Left lung (tissue), 10 donors: ENCODE measurements around the gene SFXN5. TPM values are rescaled to one million over a fixed set of nuclear protein-coding genes. Genes with fewer than 3 reads are reported as not detected.

Experiments
- ATAC-seq: fragments of 200-7000 bp; cut with Tn5 transposase; one replicate; pipeline ENCODE4 v1.9.1; 2020; ENCODE audit warnings: moderate library complexity
- DNase-seq, 4 donors: peaks; one replicate each; pipeline ENCODE4 v3.0.0-alpha.2; 2013 to 2020
- H3K27ac ChIP-seq, 2 donors: fragments of 200-600 bp; sonication (generic) in 1 of 2; one replicate each; pipeline versions ENCODE4 v1.5.0 to v1.8.0; 2020 to 2021
- H3K27me3 ChIP-seq, 2 donors: fragments of 200-600 bp; sonication (generic) in 1 of 2; one replicate each; pipeline versions ENCODE4 v1.5.0 to v1.8.0; 2020 to 2021
- H3K36me3 ChIP-seq, 2 donors: fragments of 200-600 bp; sonication (generic) in 1 of 2; one replicate each; pipeline versions ENCODE4 v1.5.0 to v1.8.0; 2020 to 2021
- H3K4me1 ChIP-seq, 2 donors: fragments of 200-600 bp; one replicate each; pipeline ENCODE4 v1.8.0; 2021
- H3K4me3 ChIP-seq, 2 donors: fragments of 200-600 bp; sonication (generic) in 1 of 2; one replicate each; pipeline versions ENCODE4 v1.5.0 to v1.8.0; 2020 to 2021; ENCODE audit warnings: mild to moderate bottlenecking in 1 of 2
- H3K9me3 ChIP-seq, 2 donors: fragments of 200-600 bp; sonication (generic) in 1 of 2; one replicate each; pipeline versions ENCODE4 v1.5.0 to v1.8.0; 2020 to 2021
- CTCF ChIP-seq, 2 donors: fragments of 200-600 bp; sonication (generic) in 1 of 2; IDR thresholded peaks; one replicate each; pipeline versions ENCODE4 v1.5.0 to v1.8.0; 2021; ENCODE audit warnings: antibody characterized with exemption in 2 of 2
- intact Hi-C, 2 donors: fragments of 100-400 bp; cut with DNase I; formaldehyde crosslinking; loops; one replicate each; pipeline versions ENCODE4 v1.11.2 to v1.14.2; 2022
- polyA plus RNA-seq, 6 donors: library from polyadenylated mRNA; unstranded; fragments of 120-200 nt; gene quantifications; one replicate each; pipeline ENCODE4 v1.2.1, GENCODE V29; 2013; ENCODE audit not compliant: insufficient read length in 6 of 6
- total RNA-seq, 2 donors: library from RNA; stranded (reverse); fragmentation: NEBNext Ultra II Directional; extraction: Animal tissue kit (Norgen Biotek cat#: 25700); gene quantifications; one replicate each; pipeline ENCODE4 v1.2.1, GENCODE V29; 2021
- donor health status: DM: no; HTN: yes; CAD: no.
- donor health status: DM: no; HTN: no; CAD: no.

The SFXN5 gene
- total and polyA plus RNA-seq, 8 donors = 14.5 to 21.1 (median 15.8) TPM

GRCh38 chr2:73085691-73086090 is 14.2 kb upstream of the SFXN5 start:
- intact Hi-C loops = no loop called here
- DNase-seq (peak; percentile 57 to 93 (median 80)), ATAC-seq (peak; percentile 86)
- H3K27ac ChIP-seq = no peak overlapping the region
- no peaks in the 10 kb centered on the region for H3K27me3 ChIP-seq
- no peaks in the 10 kb centered on the region for H3K4me1 ChIP-seq
- H3K4me3 ChIP-seq = no peak overlapping the region
- TF ChIP-seq CTCF (IDR thresholded peaks at IDR 0.05) = peak; percentile 85 to 92
- peaks cover 0 to 29% of the 10 kb centered on the region in 2 donors for H3K36me3 ChIP-seq
- H3K9me3 ChIP-seq = no peaks in the 10 kb centered on the region

GRCh38 chr2:73084971-73085370 is 13.5 kb upstream of the SFXN5 start:
- no peak for ATAC-seq
- TF ChIP-seq CTCF (IDR thresholded peaks at IDR 0.05) = no peak
- H3K4me1 ChIP-seq = no peaks in the 10 kb centered on the region
- no peaks in the 10 kb centered on the region for H3K27me3 ChIP-seq
- DNase-seq = no peak
- no peaks in the 10 kb centered on the region for H3K9me3 ChIP-seq
- no peak overlapping the region for H3K4me3 ChIP-seq
- intact Hi-C loops = loop anchor here in 1 of 2 donors (5.0 kb wide), 1 partner anchor 72 kb away; no protein-coding TSS in a partner anchor
- no peak overlapping the region for H3K27ac ChIP-seq
- peaks cover 0 to 36% of the 10 kb centered on the region in 2 donors for H3K36me3 ChIP-seq

- intact Hi-C loops = loop anchor here in 1 of 2 donors (5.0 kb wide), 1 partner anchor 73 kb away; no protein-coding TSS in a partner anchor
These were observed 12.6 kb upstream of the SFXN5 start for GRCh38 chr2:73083886-73084800.

GRCh38 chr2:73082523-73083410 is 11.3 kb upstream of the SFXN5 start:
- H3K27ac ChIP-seq = no peak overlapping the region
- ATAC-seq = no peak
- H3K27me3 ChIP-seq = no peaks in the 10 kb centered on the region
- no peaks in the 10 kb centered on the region for H3K9me3 ChIP-seq
- no peaks in the 10 kb centered on the region for H3K4me1 ChIP-seq
- no peak for TF ChIP-seq CTCF (IDR thresholded peaks at IDR 0.05)
- DNase-seq = no peak
- intact Hi-C loops = loop anchor here in 1 of 2 donors (5.0 kb wide), 1 partner anchor 75 kb away; no protein-coding TSS in a partner anchor
- H3K4me3 ChIP-seq = no peak overlapping the region
- peaks cover 0 to 33% of the 10 kb centered on the region in 2 donors for H3K36me3 ChIP-seq

More at GRCh38 chr2:73083886-73084800, 12.6 kb upstream of the SFXN5 start:
- Histone ChIP-seq H3K27ac (no peak overlapping the region), H3K4me1 (no peaks in the 10 kb centered on the region), H3K27me3 (no peaks in the 10 kb centered on the region), H3K36me3 (peaks cover 0 to 45% of the 10 kb centered on the region in 2 donors), H3K9me3 (no peaks in the 10 kb centered on the region), H3K4me3 (no peak overlapping the region)
- TF ChIP-seq CTCF (IDR thresholded peaks at IDR 0.05) = no peak
- no peak for DNase-seq
- ATAC-seq = no peak
